Gastrocnemius medialis (tissue), 4 donors: ENCODE data around the gene IL1R1. TPM values are rescaled to one million over a fixed set of nuclear protein-coding genes. Genes with fewer than 3 reads are reported as not detected.

Experiments
- ATAC-seq, 2 donors: fragments of 150-250 bp; one replicate each; pipeline ENCODE4 v1.9.1; 2016
- DNase-seq, 2 donors: peaks; one replicate each; pipeline ENCODE4 v3.0.0-alpha.2; 2019
- H3K27ac ChIP-seq, 4 donors: fragments of 200-600 bp; sonication (generic); 1 replicate in 1 of 4; 2 replicates in 3 of 4; pipeline ENCODE4 v1.5.1; 2016 to 2018; ENCODE audit warnings: mild to moderate bottlenecking in 2 of 4, moderate library complexity in 1 of 4
- H3K27me3 ChIP-seq, 3 donors: fragments of 200-600 bp; sonication (generic) in 2 of 3; 1 replicate in 1 of 3; 2 replicates in 2 of 3; pipeline versions ENCODE4 v1.5.1 to v1.6.0; 2016 to 2019; ENCODE audit warnings: mild to moderate bottlenecking in 1 of 3, moderate library complexity in 1 of 3
- H3K36me3 ChIP-seq, 2 donors: fragments of 200-600 bp; sonication (generic) in 1 of 2; one replicate each; pipeline ENCODE4 v1.5.1; 2017 to 2018
- H3K4me1 ChIP-seq, 2 donors: fragments of 200-600 bp; sonication (generic) in 1 of 2; one replicate each; pipeline ENCODE4 v1.5.1; 2016 to 2017; ENCODE audit warnings: mild to moderate bottlenecking in 2 of 2
- H3K4me3 ChIP-seq, 4 donors: fragments of 200-600 bp; sonication (generic) in 3 of 4; 1 replicate in 1 of 4; 2 replicates in 3 of 4; pipeline ENCODE4 v1.5.1; 2016 to 2019; ENCODE audit warnings: mild to moderate bottlenecking in 2 of 4
- H3K9me3 ChIP-seq, 3 donors: fragments of 200-600 bp; sonication (generic) in 2 of 3; 1 replicate in 1 of 3; 2 replicates in 2 of 3; pipeline ENCODE4 v1.5.1; 2016 to 2019
- POLR2A ChIP-seq, 2 donors: fragments of 450-650 bp; IDR thresholded peaks; one replicate each; pipeline ENCODE4 v1.6.1; 2017; ENCODE audit warnings: antibody characterized with exemption in 2 of 2, mild to moderate bottlenecking in 2 of 2, moderate library complexity in 2 of 2
- in situ Hi-C, 4 donors: fragments of 200-750 bp; cut with MboI; loops; one replicate each; pipeline versions ENCODE4 v1.15.0 to v1.8.0; 2017; ENCODE audit warnings: low sequenced_read_pairs in 4 of 4
- intact Hi-C: fragments of 100-400 bp; cut with DNase I; formaldehyde crosslinking; loops from one replicate; pipeline ENCODE4 v1.15.1; 2023; ENCODE audit warnings: low total_unique reads
- total RNA-seq, 4 donors: library from RNA; depleted of rRNA; stranded (reverse); fragments of >200 nt; gene quantifications; one replicate each; pipeline versions ENCODE4 v1.1.0 to v1.2.3, GENCODE V29; 2016
- TF ChIP-seq, protein P1 (sequence below), 5 experiments: fragments of 450-650 bp in 3 of 5; fragments of 200-600 bp in 2 of 5; sonication (generic) in 2 of 5; IDR thresholded peaks in 4 of 5; conservative IDR thresholded peaks in 1 of 5; 1 replicate in 4 of 5; 2 replicates in 1 of 5; pipeline ENCODE4 v1.5.1; 2016 to 2019; ENCODE audit warnings: antibody characterized with exemption in 5 of 5, mild to moderate bottlenecking in 3 of 5, moderate library complexity in 3 of 5

The IL1R1 gene
- total RNA-seq, 4 donors from 2014 or later, result 17.6 to 23.3 (median 19.3) TPM

DNA sequence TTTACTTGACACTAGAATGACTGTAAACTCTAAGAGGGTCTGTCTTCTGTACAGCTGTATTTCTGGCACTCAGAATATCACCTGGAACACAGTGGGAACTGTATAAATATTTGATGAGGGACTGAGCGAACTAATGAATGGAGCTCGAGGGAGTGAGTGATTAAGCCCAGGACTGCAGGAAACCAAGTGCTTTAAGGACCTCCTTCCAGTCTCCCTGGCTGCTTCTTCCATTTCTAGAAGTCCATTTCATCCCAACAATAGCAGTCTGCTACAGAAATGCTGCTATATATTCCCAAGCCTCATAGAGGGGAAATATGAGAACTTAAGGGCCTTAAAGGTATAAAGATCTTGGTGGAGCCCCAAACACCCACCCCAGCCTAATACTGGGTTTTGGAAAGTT, 41.5 kb downstream of the IL1R1 start:
- H3K36me3 ChIP-seq, result no peaks in the 10 kb centered on the region
- no peak overlapping the region for H3K4me3 ChIP-seq
- no peaks in the 10 kb centered on the region for H3K27me3 ChIP-seq
- in situ Hi-C loops, result loop anchor here in 1 of 4 donors (10.0 kb wide), 1 partner anchor 51 kb away; no protein-coding TSS in a partner anchor
- DNase-seq (no peak), ATAC-seq (no peak)
- H3K4me1 ChIP-seq, result peaks cover 3 to 8% of the 10 kb centered on the region in 2 donors
- no peak for TF ChIP-seq POLR2A (IDR thresholded peaks at IDR 0.05)
- TF ChIP-seq, protein P1, sequence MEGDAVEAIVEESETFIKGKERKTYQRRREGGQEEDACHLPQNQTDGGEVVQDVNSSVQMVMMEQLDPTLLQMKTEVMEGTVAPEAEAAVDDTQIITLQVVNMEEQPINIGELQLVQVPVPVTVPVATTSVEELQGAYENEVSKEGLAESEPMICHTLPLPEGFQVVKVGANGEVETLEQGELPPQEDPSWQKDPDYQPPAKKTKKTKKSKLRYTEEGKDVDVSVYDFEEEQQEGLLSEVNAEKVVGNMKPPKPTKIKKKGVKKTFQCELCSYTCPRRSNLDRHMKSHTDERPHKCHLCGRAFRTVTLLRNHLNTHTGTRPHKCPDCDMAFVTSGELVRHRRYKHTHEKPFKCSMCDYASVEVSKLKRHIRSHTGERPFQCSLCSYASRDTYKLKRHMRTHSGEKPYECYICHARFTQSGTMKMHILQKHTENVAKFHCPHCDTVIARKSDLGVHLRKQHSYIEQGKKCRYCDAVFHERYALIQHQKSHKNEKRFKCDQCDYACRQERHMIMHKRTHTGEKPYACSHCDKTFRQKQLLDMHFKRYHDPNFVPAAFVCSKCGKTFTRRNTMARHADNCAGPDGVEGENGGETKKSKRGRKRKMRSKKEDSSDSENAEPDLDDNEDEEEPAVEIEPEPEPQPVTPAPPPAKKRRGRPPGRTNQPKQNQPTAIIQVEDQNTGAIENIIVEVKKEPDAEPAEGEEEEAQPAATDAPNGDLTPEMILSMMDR (IDR thresholded peaks at IDR 0.05 in 4 of 5, conservative IDR thresholded peaks at IDR 0.05 in 1 of 5), result no peak
- intact Hi-C loops, result loop anchor here (10.0 kb wide), 1 partner anchor 171 kb away; the partner anchor contains the start of gene IL18R1
- no peaks in the 10 kb centered on the region for H3K9me3 ChIP-seq
- H3K27ac ChIP-seq, result no peak overlapping the region

- H3K27ac ChIP-seq, result no peak overlapping the region
- no peaks in the 10 kb centered on the region for H3K36me3 ChIP-seq
- DNase-seq, result no peak
- no peaks in the 10 kb centered on the region for H3K27me3 ChIP-seq
- intact Hi-C loops (loop anchor here (10.0 kb wide), 1 partner anchor 170 kb away; the partner anchor contains the start of gene IL18R1), in situ Hi-C loops (loop anchor here in 1 of 4 donors (10.0 kb wide), 1 partner anchor 50 kb away; no protein-coding TSS in a partner anchor)
- no peaks in the 10 kb centered on the region for H3K9me3 ChIP-seq
- TF ChIP-seq, protein P1 (IDR thresholded peaks at IDR 0.05 in 4 of 5, conservative IDR thresholded peaks at IDR 0.05 in 1 of 5), result no peak
- TF ChIP-seq POLR2A (IDR thresholded peaks at IDR 0.05), result no peak
- ATAC-seq, result no peak
- H3K4me3 ChIP-seq, result no peak overlapping the region
- H3K4me1 ChIP-seq, result peaks cover 3 to 8% of the 10 kb centered on the region in 2 donors
These were observed 42.0 kb downstream of the IL1R1 start for GRCh38 chr2:102184568-102184967.

- H3K9me3 ChIP-seq, result no peaks in the 10 kb centered on the region
- no peak overlapping the region for H3K4me3 ChIP-seq
- no peak overlapping the region for H3K27ac ChIP-seq
- no peaks in the 10 kb centered on the region for H3K36me3 ChIP-seq
- DNase-seq (no peak), ATAC-seq (peak in 1 of 2 donors; percentile 18)
- TF ChIP-seq, protein P1 (IDR thresholded peaks at IDR 0.05 in 4 of 5, conservative IDR thresholded peaks at IDR 0.05 in 1 of 5), result peak in 4 of 5 experiments; percentile 35 to 55 (median 48)
- TF ChIP-seq POLR2A (IDR thresholded peaks at IDR 0.05), result no peak
- intact Hi-C loops, result loop anchor here (10.0 kb wide), 1 partner anchor 169 kb away; the partner anchor contains the start of gene IL18R1
- no peaks in the 10 kb centered on the region for H3K27me3 ChIP-seq
- in situ Hi-C loops, result loop anchor here in 1 of 4 donors (10.0 kb wide), 1 partner anchor 49 kb away; no protein-coding TSS in a partner anchor
- H3K4me1 ChIP-seq, result peaks cover 3 to 8% of the 10 kb centered on the region in 2 donors
These were observed 42.8 kb downstream of the IL1R1 start for GRCh38 chr2:102185347-102185746.

DNA sequence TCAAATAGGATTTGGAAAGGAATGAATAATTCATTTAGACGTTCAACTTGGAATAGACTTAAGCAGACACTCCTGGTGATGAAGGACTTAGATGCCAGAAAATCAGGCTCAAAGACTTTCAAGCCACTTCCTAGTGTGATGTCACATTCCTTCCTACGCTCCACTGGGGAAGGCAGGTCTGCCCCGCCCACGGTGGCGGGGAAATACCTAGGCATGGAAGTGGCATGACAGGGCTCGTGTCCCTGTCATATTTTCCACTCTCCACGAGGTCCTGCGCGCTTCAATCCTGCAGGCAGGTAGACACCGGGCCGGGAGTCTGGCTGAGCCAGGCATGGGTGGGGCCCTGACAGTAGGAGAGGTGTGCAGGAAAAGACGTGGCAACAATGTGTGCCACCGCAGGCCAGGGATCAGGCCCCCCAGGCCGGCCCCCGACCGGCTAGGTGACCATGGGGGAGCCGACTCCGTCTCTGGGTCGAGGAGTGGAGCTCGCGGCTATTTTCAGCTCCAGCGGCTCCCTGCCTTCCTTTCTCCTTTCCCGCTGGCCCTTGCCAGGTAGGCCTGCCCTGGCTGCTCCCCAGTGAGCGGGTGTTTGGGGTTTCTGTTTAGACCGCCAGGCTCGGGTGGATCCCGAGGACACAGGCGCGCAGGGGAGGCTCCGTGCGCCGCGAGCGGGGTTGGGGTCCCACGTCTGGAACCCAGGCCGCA, 44.4 kb downstream of the IL1R1 start, which contains the start of gene IL1RL2:
Gene IL1RL2, plus strand, starts transcription at position 233 of the 705 bp plus-strand sequence. CDS start 845 bp downstream, outside the sequence.
- TF ChIP-seq, protein P1 (IDR thresholded peaks at IDR 0.05 in 4 of 5, conservative IDR thresholded peaks at IDR 0.05 in 1 of 5), result no peak
- no peak for TF ChIP-seq POLR2A (IDR thresholded peaks at IDR 0.05)
- peaks cover 2 to 6% of the 10 kb centered on the region in 2 donors for H3K4me1 ChIP-seq
- intact Hi-C loops (loop anchor here (1.0 to 10.0 kb wide), 2 partner anchors 167 to 168 kb away; partner anchors contain the start of gene IL18R1), in situ Hi-C loops (loop anchor here in 1 of 4 donors (10.0 kb wide), 1 partner anchor 48 kb away; no protein-coding TSS in a partner anchor)
- DNase-seq (peak in 1 of 2 donors; percentile 24), ATAC-seq (peak; percentile 41 to 43)
- H3K27ac ChIP-seq, result peak within 1 kb of the TSS; percentile 50 to 74 (median 60)
- H3K36me3 ChIP-seq, result no peaks in the 10 kb centered on the region
- peak within 1 kb of the TSS; percentile 56 to 66 (median 61) for H3K4me3 ChIP-seq
- no peaks in the 10 kb centered on the region for H3K9me3 ChIP-seq
- no peaks in the 10 kb centered on the region for H3K27me3 ChIP-seq
